Hematopoietic multipotent progenitor cell treated with erythropoietin and hydrocortisone succinate and interleukin-3 and kit ligand, for 17 days (in vitro differentiated cells): ENCODE measurements around the gene FBXO3.

Experiments
- DNase-seq: peaks from one replicate; pipeline ENCODE4 v3.0.0-alpha.2; 2015; ENCODE audit warnings: low spot score

FBXO3 gene

GRCh38 chr11:33701302-33702230 lies 72.8 kb downstream of the FBXO3 start:
- DNase-seq: no peak

GRCh38 chr11:33700502-33701271 lies 73.6 kb downstream of the FBXO3 start, which contains the start of gene C11orf91:
Gene C11orf91, minus strand, starts transcription at chr11:33700826. Its CDS starts 86 bp downstream, at chr11:33700740.
- DNase-seq: peak; percentile 95

GRCh38 chr11:33700063-33700501 lies 74.2 kb downstream of the FBXO3 start:
- DNase-seq: no peak

- DNase-seq: no peak
These were observed 74.7 kb downstream of the FBXO3 start for GRCh38 chr11:33699515-33700062.

- no peak for DNase-seq
These were observed 75.4 kb downstream of the FBXO3 start for GRCh38 chr11:33698921-33699320.

- no peak for DNase-seq
These were observed 76.3 kb downstream of the FBXO3 start for GRCh38 chr11:33697997-33698396.

- no peak for DNase-seq
These were observed 77.2 kb downstream of the FBXO3 start for GRCh38 chr11:33696931-33697638.

- no peak for DNase-seq
These were observed 77.9 kb downstream of the FBXO3 start for GRCh38 chr11:33696411-33696810.

- DNase-seq: no peak
These were observed 79.2 kb downstream of the FBXO3 start for GRCh38 chr11:33695051-33695566.

- no peak for DNase-seq
These were observed 79.8 kb downstream of the FBXO3 start for GRCh38 chr11:33694346-33695050.

- DNase-seq: no peak
These were observed 81.8 kb downstream of the FBXO3 start for GRCh38 chr11:33692541-33692940.

GRCh38 chr11:33692013-33692504 lies 82.3 kb downstream of the FBXO3 start:
- no peak for DNase-seq

GRCh38 chr11:33691066-33691864 lies 83.1 kb downstream of the FBXO3 start:
- no peak for DNase-seq
